ENCODE results near the gene TNS2. TPM values are rescaled to one million over a fixed set of nuclear protein-coding genes. Genes with fewer than 3 reads are reported as not detected.

The TNS2 gene
- total and polyA plus RNA-seq, 2 experiments from 2014 or later: 1.8 to 6.9 TPM

- no peaks in the 10 kb centered on the region for H3K79me2 ChIP-seq (replicated peaks; ENCODE audit: insufficient read depth)
- H3K4me3 Mint-ChIP-seq: no peak overlapping the region
- no peak for TF ChIP-seq REST (IDR thresholded peaks at IDR 0.05; ENCODE audit: unreplicated experiment)
- no peak overlapping the region for H2AFZ ChIP-seq
- H3K36me3 Mint-ChIP-seq (ENCODE audit: low read depth): peaks cover 3% of the 10 kb centered on the region; the same call in 1 of the 3 replicates
- no peaks in the 10 kb centered on the region for H4K20me1 ChIP-seq (replicated peaks; ENCODE audit: insufficient read depth)
- H3K4me1 Mint-ChIP-seq: peaks cover 35% of the 10 kb centered on the region
- H3K27ac ChIP-seq (ENCODE audit: low read depth): no peak overlapping the region
- H3K9me3 Mint-ChIP-seq: no peaks in the 10 kb centered on the region
- H3K9me2 ChIP-seq (ENCODE audit: insufficient read depth): no peaks in the 10 kb centered on the region
- H3F3A ChIP-seq (replicated peaks; ENCODE audit: low read depth): no peaks in the 10 kb centered on the region
- peaks cover 15% of the 10 kb centered on the region for H3K4me1 ChIP-seq (ENCODE audit: insufficient read depth)
- H3K4me3 ChIP-seq: no peak overlapping the region
- DNase-seq (ENCODE audit: low spot score) (no peak), ATAC-seq (no peak)
- H3K4me2 ChIP-seq: no peak overlapping the region
- 0 out of 2 replicates have a peak, but pooled peaks cover 3% of the 10 kb centered on the region for H3K27me3 ChIP-seq (ENCODE audit: insufficient read depth)
- no peak overlapping the region for H3K27ac Mint-ChIP-seq
- H3K36me3 ChIP-seq (ENCODE audit: insufficient read depth): no peaks in the 10 kb centered on the region; the same call in 1 of the 2 replicates
- H3K27me3 Mint-ChIP-seq (ENCODE audit: insufficient read depth, low read depth, poor library complexity): peaks cover 19% of the 10 kb centered on the region
Observed at GRCh38 chr12:53065470-53065869, 15.6 kb downstream of the TNS2 start.

- TF ChIP-seq NANOG (IDR thresholded peaks at IDR 0.05; ENCODE audit: borderline replicate concordance) (no peak), REST (IDR thresholded peaks at IDR 0.05; ENCODE audit: unreplicated experiment) (no peak), ZNF331 (CRISPR knock-in tag; IDR thresholded peaks at IDR 0.05; ENCODE audit: low read depth) (no peak), ZNF114 (CRISPR knock-in tag; IDR thresholded peaks at IDR 0.05) (no peak), CTCF (conservative IDR thresholded peaks at IDR 0.05; ENCODE audit: low read depth in 2 of 2) (peak; percentile 79 to 96), EZH2 (IDR thresholded peaks at IDR 0.05; ENCODE audit: low read depth, unreplicated experiment) (no peak), EZH2phosphoT487 (IDR thresholded peaks at IDR 0.05; ENCODE audit: unreplicated experiment) (no peak)
- no peaks in the 10 kb centered on the region for H3K79me2 ChIP-seq (replicated peaks; ENCODE audit: insufficient read depth)
Observed at GRCh38 chr12:53065975-53066931, 16.4 kb downstream of the TNS2 start.

More at GRCh38 chr12:53065975-53066931, 16.4 kb downstream of the TNS2 start:
- Histone ChIP-seq H3K27ac (ENCODE audit: low read depth) (no peak overlapping the region), H3K4me2 (no peak overlapping the region), H3K36me3 (ENCODE audit: insufficient read depth) (no peaks in the 10 kb centered on the region; the same call in 1 of the 2 replicates), H3K4me1 (ENCODE audit: insufficient read depth) (peaks cover 15% of the 10 kb centered on the region), H3K4me3 (no peak overlapping the region), H3K27me3 (ENCODE audit: insufficient read depth) (0 out of 2 replicates have a peak, but pooled peaks cover 3% of the 10 kb centered on the region), H3K9me2 (ENCODE audit: insufficient read depth) (no peaks in the 10 kb centered on the region), H2AFZ (no peak overlapping the region), H4K20me1 (replicated peaks; ENCODE audit: insufficient read depth) (no peaks in the 10 kb centered on the region), H3F3A (replicated peaks; ENCODE audit: low read depth) (no peaks in the 10 kb centered on the region)
- peaks cover 41% of the 10 kb centered on the region for H3K4me1 Mint-ChIP-seq
- no peak overlapping the region for H3K4me3 Mint-ChIP-seq
- peak; percentile 79 for ATAC-seq
- DNase-seq (ENCODE audit: low spot score): peak; percentile 90
- H3K27me3 Mint-ChIP-seq (ENCODE audit: insufficient read depth, low read depth, poor library complexity): peaks cover 19% of the 10 kb centered on the region
- peaks cover 3% of the 10 kb centered on the region; the same call in 1 of the 3 replicates for H3K36me3 Mint-ChIP-seq (ENCODE audit: low read depth)
- H3K9me3 Mint-ChIP-seq: no peaks in the 10 kb centered on the region
- H3K27ac Mint-ChIP-seq: no peak overlapping the region

Data from GM23338 (cell line).